Urothelium cell line (cell line): Measurements from ENCODE around the gene PPP1R12A.
"Not testable (repeated sequence)": the region's sequence is repeated elsewhere in the genome, so short reads cannot be mapped to it uniquely, and the experiment has no call there.

Experiments used
- DNase-seq: peaks from one replicate; pipeline ENCODE4 v3.0.0; 2011; ENCODE audit warnings: low spot score, mixed read lengths
- FAIRE-seq: peaks from 2 replicates; lab custom pipeline; 2011; peaks lifted over from hg19 to GRCh38; lab: Jason Lieb, UNC

The PPP1R12A gene

DNA sequence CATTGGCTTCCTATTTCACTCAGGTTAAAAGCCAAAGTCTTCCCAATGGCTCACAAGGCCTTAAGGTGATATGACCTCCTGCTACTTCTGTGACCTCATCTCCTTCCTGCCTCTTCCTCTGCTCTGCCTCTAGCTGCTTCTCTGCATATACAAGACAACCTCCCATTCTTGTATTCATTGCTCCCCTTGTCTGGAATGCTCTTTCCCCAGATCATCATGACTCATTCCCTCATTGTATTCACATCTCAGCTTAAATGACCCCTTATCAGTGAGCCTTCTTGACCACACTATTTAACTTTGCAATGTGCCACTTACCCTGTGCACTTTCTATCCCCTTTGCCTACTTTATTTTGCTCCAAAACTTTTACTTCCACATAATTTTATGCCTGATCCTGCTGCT is 90.2 kb downstream of the PPP1R12A start:
- FAIRE-seq, result peak; percentile 20
- DNase-seq, result peak; percentile 44

DNA sequence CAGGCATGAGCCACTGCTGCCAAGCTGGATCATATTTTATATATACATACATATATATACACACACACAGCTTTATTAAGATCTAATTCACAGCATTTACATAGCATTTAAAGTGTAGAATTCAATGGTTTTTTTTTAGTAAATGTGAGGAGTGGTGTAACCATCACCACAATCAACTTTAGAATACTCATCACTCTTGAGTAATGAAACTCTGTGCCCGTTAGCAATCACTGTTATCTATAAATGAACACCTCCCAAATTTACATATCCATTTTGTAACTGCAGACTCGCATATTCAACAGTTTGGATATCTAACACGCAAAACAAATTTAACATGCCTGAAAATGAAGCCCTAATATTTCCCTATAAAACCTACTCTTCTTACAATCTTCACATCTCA is 90.9 kb downstream of the PPP1R12A start:
- no peak for FAIRE-seq
- DNase-seq, result no peak

GRCh38 chr12:79842630-79843029 is 92.3 kb downstream of the PPP1R12A start:
- DNase-seq, result no peak

GRCh38 chr12:79841878-79842265 is 93.0 kb downstream of the PPP1R12A start:
- no peak for FAIRE-seq
- no peak for DNase-seq

More at GRCh38 chr12:79842630-79843029, 92.3 kb downstream of the PPP1R12A start:
- no peak for FAIRE-seq

DNA sequence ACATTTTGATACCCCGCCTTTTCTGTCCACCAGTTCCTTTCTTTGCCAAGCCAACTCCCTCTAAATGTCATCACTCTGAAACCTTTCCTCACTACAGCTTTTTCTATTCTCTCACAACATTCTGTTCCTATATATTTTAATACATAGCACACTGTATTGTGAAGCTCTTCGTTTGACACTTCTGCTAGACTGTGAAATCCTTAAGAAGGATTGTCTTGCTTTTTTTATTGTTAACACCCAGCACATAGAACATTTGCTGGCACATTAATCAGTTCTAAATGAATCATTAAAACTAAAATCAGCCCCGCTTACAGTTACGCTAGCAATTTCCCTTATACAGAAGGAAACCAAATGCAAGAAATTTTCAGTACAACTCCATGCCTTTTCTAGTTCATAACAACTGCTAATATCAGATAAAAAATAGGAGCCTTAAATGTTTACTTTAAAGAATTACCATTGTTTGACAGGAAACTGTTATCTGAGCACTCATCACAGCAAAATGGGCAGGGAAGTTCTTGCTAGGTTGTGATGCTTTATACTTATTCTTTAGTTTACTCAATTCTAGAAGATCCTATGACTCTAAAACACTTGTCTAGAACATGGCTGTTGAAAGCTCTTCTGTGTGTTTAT is 93.5 kb downstream of the PPP1R12A start:
- no peak for FAIRE-seq

DNA sequence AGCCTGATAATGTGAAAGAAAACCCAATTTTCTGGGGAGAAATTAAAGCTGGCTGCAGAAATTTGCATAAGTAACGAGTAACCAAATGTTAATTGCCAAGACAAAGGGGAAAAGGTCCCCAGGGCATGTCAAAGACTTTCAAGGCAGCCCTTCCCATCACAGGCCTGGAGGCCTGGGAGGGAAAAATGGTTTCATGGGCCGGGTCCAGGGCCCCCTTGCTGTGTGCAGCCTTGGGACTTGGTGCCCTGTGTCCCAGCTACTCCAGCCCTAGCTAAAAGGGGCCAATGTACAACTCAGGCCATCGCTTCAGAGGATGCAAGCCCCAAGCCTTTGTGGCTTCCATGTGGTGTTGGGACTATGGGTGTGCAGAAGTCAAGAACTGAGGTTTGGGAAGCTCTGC is 96.5 kb downstream of the PPP1R12A start:
- DNase-seq (no peak), FAIRE-seq (no peak)

More for the DNA sequence above, 93.5 kb downstream of the PPP1R12A start:
- no peak for DNase-seq

GRCh38 chr12:79837575-79837974 is 97.3 kb downstream of the PPP1R12A start:
- no peak for DNase-seq

GRCh38 chr12:79835377-79835843 is 99.5 kb downstream of the PPP1R12A start:
- DNase-seq (no peak), FAIRE-seq (no peak)

More at GRCh38 chr12:79837575-79837974, 97.3 kb downstream of the PPP1R12A start:
- no peak for FAIRE-seq

GRCh38 chr12:79834712-79835376 is 100.1 kb downstream of the PPP1R12A start:
- FAIRE-seq (no peak), DNase-seq (no peak)

GRCh38 chr12:79830440-79830839 is 104.5 kb downstream of the PPP1R12A start:
- DNase-seq (no peak), FAIRE-seq (no peak)

DNA sequence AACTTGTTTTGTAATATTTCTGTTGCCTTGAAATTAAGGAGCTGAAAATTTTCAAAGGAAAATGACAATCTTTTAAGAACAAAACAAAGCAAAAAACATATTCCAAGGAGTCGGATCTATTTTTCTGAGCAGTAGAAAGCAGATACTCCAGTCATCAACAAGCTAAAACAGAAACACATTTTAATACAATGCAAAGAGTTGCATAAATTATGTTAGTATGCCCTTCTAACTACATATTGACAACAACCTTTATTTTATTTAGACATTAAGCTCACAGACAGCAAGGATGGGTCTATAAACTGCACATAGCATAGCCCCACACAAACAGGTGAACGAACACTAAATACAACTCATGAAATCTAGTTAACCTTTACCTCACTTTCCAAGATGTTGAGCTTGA is 106.0 kb downstream of the PPP1R12A start:
- FAIRE-seq, result no peak
- no peak for DNase-seq

DNA sequence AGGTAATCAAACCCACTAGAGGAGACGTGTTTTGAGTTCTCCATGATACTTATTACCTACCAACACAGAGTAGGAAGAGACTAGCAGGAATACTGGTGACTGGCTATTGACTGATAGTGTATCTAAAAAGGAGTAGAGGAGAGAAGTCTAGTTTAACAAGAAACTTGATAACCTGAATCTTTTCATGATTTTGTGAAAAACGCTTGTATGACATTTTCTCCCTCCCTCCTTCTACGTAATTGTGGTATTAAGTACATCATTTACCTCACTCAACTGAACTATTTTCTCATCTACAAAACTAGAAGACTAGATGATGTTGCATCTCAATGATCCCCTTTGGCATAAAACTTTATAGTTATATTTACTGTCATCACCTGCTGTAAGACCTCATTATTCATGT is 107.4 kb downstream of the PPP1R12A start:
- no peak for DNase-seq
- FAIRE-seq, result no peak

GRCh38 chr12:79826267-79827128 is 108.4 kb downstream of the PPP1R12A start:
- DNase-seq, result no peak
- FAIRE-seq, result no peak

- DNase-seq (no peak), FAIRE-seq (no peak)
Measured at GRCh38 chr12:79822475-79822874, 112.4 kb downstream of the PPP1R12A start.

- FAIRE-seq (no peak), DNase-seq (no peak)
Measured at GRCh38 chr12:79818856-79819255, 116.0 kb downstream of the PPP1R12A start.

DNA sequence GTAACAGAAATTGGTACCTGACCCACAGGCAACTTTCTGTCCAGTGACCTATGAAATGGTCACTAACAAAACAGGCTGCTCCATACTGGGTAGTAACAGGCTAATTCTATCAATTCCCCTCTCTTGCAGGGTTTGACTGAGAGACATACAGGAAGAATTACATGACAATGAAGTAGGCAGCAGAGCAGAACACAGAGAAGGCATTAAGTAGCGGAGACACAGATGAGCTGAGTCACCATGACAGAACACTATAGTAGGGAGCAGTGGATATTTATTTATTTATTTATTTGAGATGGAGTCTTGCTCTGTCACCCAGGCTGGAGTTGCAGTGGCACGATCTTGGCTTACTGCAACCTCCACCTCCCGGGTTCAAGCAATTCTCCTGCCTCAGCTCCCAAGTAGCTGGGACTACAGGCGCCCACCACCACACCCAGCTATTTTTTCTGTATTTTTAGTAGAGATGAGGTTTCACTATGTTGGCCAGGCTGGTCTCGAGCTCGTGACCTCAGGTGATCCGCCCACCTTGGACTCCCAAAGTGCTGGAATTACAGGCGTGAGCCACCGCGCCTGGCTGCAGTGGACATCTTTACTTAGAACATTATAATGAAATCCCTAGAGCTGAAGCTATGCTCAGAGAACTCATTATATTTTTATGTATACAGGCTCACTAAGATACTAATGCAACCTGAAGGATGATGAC is 150.4 kb downstream of the PPP1R12A start:
- not testable (repeated sequence) for FAIRE-seq

GRCh38 chr12:79782172-79782900 is 152.6 kb downstream of the PPP1R12A start:
- FAIRE-seq, result no peak

More for the DNA sequence above, 150.4 kb downstream of the PPP1R12A start:
- not testable (repeated sequence) for DNase-seq

DNA sequence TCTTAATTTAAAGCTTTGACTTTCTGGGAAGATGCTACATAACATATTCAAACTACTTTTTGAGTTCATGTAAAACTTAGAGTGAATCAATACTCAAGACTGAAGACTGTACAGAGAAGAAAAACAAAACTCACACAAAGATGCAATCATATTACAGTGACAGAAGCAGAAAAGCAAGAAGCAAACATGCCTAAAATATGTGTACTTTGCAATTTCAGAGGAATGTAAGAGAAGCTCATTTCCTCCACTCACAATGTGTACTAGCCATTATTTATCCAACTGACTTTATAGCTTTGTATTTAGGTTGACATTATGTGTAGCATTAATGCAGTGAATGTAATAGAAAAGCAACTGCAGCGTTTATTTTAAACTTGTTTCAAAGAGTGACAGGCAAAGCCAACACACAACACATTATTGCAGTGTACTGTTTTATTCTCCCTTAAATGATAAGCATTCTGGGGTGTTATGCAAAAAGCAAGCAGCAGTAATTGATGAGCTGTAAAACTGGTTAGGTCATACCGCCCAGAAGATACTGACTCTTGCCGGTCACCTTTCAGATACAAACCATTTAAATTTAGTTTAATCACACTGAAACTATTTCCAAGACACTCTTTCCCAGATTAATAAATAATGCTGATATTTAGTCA is 156.0 kb downstream of the PPP1R12A start:
- DNase-seq, result no peak
- no peak for FAIRE-seq

More at GRCh38 chr12:79782172-79782900, 152.6 kb downstream of the PPP1R12A start:
- DNase-seq, result no peak

- DNase-seq (peak; percentile 21), FAIRE-seq (no peak)
Measured at GRCh38 chr12:79776111-79776510, 158.8 kb downstream of the PPP1R12A start.
